ENCODE data around the gene ZNF862.

DNA sequence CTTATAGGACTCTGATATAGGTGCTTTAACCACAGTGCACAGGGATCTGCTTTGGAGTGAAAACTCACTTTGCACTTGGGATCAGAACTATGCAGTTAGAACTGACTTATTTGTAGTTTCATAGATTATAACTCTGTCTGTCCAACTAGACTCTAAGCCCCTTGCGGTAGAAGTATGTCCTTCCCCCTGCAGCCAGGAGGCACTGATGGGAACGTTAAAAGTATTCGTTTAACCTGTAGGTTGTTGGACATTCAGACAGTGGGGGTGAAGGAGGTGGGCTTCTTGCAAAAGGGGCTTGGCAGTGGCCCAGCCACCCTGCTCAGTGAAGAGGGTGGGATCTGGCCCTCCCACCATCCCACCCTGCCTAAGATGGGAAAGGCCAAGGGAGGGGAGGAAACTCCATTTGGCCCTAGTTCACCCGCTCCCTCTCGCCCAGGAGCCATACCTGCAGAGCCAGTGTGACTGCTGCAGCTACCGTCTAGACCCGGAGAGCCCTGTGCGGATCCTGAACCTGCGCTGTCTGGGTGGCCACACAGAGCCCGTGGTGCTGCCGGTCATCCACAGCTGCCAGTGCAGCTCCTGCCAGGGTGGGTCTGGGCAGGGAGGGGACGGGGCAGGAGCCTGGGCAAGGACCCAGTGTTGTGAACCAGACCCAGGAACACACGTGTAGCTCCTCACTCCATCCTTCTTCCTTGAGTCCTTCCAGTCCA is 5.7 kb upstream of the ZNF862 start:
- TF ChIP-seq, protein P1, sequence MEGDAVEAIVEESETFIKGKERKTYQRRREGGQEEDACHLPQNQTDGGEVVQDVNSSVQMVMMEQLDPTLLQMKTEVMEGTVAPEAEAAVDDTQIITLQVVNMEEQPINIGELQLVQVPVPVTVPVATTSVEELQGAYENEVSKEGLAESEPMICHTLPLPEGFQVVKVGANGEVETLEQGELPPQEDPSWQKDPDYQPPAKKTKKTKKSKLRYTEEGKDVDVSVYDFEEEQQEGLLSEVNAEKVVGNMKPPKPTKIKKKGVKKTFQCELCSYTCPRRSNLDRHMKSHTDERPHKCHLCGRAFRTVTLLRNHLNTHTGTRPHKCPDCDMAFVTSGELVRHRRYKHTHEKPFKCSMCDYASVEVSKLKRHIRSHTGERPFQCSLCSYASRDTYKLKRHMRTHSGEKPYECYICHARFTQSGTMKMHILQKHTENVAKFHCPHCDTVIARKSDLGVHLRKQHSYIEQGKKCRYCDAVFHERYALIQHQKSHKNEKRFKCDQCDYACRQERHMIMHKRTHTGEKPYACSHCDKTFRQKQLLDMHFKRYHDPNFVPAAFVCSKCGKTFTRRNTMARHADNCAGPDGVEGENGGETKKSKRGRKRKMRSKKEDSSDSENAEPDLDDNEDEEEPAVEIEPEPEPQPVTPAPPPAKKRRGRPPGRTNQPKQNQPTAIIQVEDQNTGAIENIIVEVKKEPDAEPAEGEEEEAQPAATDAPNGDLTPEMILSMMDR (IDR thresholded peaks at IDR 0.05 in 4 of 5, conservative IDR thresholded peaks at IDR 0.05 in 1 of 5), result no peak
- no peak for TF ChIP-seq POLR2A (IDR thresholded peaks at IDR 0.05)
